ENCODE data around the gene PAXX. TPM values are rescaled to one million over a fixed set of nuclear protein-coding genes. Genes with fewer than 3 reads are reported as not detected.

PAXX gene
- total RNA-seq, 1 experiment from 2014 or later: 89.0 TPM

DNA sequence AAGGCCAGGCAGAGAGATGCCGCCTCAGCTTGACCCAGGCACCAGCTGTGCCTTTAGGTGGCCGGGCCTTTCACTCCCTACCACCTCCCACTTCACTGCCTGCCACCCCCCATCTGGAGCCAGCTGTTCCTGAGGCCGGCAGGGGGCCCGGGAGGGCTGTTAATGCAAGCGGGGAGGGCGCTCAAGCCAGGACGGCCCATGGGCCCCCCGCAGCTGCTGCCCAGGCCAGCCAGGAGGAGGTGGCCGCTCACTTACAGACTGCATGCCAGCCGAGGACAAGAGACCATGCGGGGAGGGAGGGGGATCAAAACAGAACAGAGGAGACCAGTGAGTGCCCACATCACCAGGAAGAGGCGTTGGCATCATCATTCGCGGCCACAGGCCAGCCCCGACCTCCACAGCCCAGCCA, 31.4 kb downstream of the PAXX start:
- peaks cover 28 to 44% of the 10 kb centered on the region in 2 experiments for H3K4me1 ChIP-seq (ENCODE audit: control insufficient read depth in 1 of 2, insufficient read depth in 2 of 2, low read length in 2 of 2)
- H4K20me1 ChIP-seq (ENCODE audit: insufficient read depth): no peaks in the 10 kb centered on the region
- intact Hi-C loops (cut with micrococcal nuclease): no loop called here
- ChIA-PET POLR2A (no interaction called here), RAD21 (ENCODE audit: low non-redundant PET in 1 of 2, low total read pairs in 2 of 2, uncharacterized antibody in 2 of 2, unreplicated experiment in 2 of 2) (interaction anchor here in 1 of 2 experiments (0.6 kb wide), 1 partner anchor 140 kb away, joined by 3 read pairs; no protein-coding TSS in a partner anchor), CTCF (no interaction called here)
- H3K36me3 ChIP-seq (ENCODE audit: control insufficient read depth in 1 of 2, insufficient read depth in 2 of 2, low read length in 2 of 2): peaks cover 0 to 3% of the 10 kb centered on the region in 2 experiments; a peak in 1 of 4 replicates
- H3K27ac ChIP-seq (ENCODE audit: low read depth, low read length): peak overlapping the region; percentile 47; the same call in 1 of the 2 replicates
- H3K79me2 ChIP-seq (ENCODE audit: insufficient read depth, low read length): peaks cover 31% of the 10 kb centered on the region
- no peak overlapping the region for H2AFZ ChIP-seq (ENCODE audit: low read depth, low read length, poor library complexity, severe bottlenecking)
- no peak for ATAC-seq
- no peak overlapping the region for H3K4me2 ChIP-seq (ENCODE audit: low read length)
- H3K4me3 ChIP-seq (replicated peaks in 1 of 2; ENCODE audit: low read depth in 1 of 2, low read length in 2 of 2): no peak overlapping the region
- TF ChIP-seq EZH2phosphoT487 (IDR thresholded peaks at IDR 0.05; ENCODE audit: borderline replicate concordance) (no peak), JUND (IDR thresholded peaks at IDR 0.05) (no peak), YY1 (IDR thresholded peaks at IDR 0.05; ENCODE audit: extremely low read depth, insufficient replicate concordance, low read depth, low read length) (no peak), SP1 (IDR thresholded peaks at IDR 0.05; ENCODE audit: low read depth) (no peak), SRF (IDR thresholded peaks at IDR 0.05; ENCODE audit: low read depth) (no peak), EGR1 (IDR thresholded peaks at IDR 0.05; ENCODE audit: low read depth) (no peak), EZH2 (IDR thresholded peaks at IDR 0.05) (no peak)
- TF ChIP-seq, protein P1, sequence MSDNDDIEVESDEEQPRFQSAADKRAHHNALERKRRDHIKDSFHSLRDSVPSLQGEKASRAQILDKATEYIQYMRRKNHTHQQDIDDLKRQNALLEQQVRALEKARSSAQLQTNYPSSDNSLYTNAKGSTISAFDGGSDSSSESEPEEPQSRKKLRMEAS (IDR thresholded peaks at IDR 0.05): no peak
- H3K9me2 ChIP-seq (ENCODE audit: insufficient read depth): no peaks in the 10 kb centered on the region
- H3K9ac ChIP-seq (ENCODE audit: low read length): no peak overlapping the region
- no peaks in the 10 kb centered on the region for H3K27me3 ChIP-seq (ENCODE audit: insufficient read depth, low read length)
- no TSS peak for BruUV-seq (replicated peaks)
- H3K9me3 ChIP-seq (ENCODE audit: control insufficient read depth in 1 of 2, insufficient read depth in 1 of 2, low read depth in 1 of 2, low read length in 2 of 2): no peaks in the 10 kb centered on the region
- DNase-seq (ENCODE audit: low read depth, low spot score): no peak

DNA sequence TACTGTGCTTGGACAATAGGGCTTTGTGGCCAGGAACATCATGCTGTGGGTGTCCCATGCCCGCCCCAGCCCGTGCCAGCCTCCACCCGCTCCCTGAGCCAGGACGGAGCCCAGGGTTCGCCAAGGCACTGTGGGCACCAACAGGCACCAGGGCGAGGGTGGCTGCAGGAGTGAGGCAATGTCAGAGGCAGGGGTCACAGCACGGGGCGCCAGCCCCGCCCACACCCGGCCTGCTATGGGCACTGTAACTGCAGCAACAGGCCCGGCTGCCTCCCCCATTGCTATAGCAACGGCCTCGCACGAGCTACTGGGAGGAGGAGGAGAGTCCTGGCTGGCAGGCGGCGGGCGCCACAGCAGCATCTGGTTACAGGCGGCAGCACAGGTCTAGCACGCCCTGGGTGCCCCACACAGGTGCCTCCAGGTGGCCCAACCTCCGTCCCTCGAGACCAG, 33.3 kb downstream of the PAXX start:
- ChIA-PET CTCF (interaction anchor here (1.7 kb wide), 1 partner anchor 21 kb away, joined by 5 read pairs; the partner anchor contains the start of gene NPDC1), RAD21 (ENCODE audit: low non-redundant PET in 1 of 2, low total read pairs in 2 of 2, uncharacterized antibody in 2 of 2, unreplicated experiment in 2 of 2) (no interaction called here), POLR2A (no interaction called here)
- DNase-seq (ENCODE audit: low read depth, low spot score) (no peak), ATAC-seq (no peak)
- no peaks in the 10 kb centered on the region for H4K20me1 ChIP-seq (ENCODE audit: insufficient read depth)
- peaks cover 37 to 57% of the 10 kb centered on the region in 2 experiments for H3K4me1 ChIP-seq (ENCODE audit: control insufficient read depth in 1 of 2, insufficient read depth in 2 of 2, low read length in 2 of 2)
- H2AFZ ChIP-seq (ENCODE audit: low read depth, low read length, poor library complexity, severe bottlenecking): no peak overlapping the region
- no peaks in the 10 kb centered on the region for H3K9me3 ChIP-seq (ENCODE audit: control insufficient read depth in 1 of 2, insufficient read depth in 1 of 2, low read depth in 1 of 2, low read length in 2 of 2)
- no peaks in the 10 kb centered on the region for H3K27me3 ChIP-seq (ENCODE audit: insufficient read depth, low read length)
- peaks cover 0 to 3% of the 10 kb centered on the region in 2 experiments; a peak in 1 of 4 replicates for H3K36me3 ChIP-seq (ENCODE audit: control insufficient read depth in 1 of 2, insufficient read depth in 2 of 2, low read length in 2 of 2)
- no peak overlapping the region for H3K9ac ChIP-seq (ENCODE audit: low read length)
- 0 out of 2 replicates have a peak overlapping the region, but pooled peaks have one; percentile 100 for H3K4me2 ChIP-seq (ENCODE audit: low read length)
- no peaks in the 10 kb centered on the region for H3K9me2 ChIP-seq (ENCODE audit: insufficient read depth)
- intact Hi-C loops (cut with micrococcal nuclease): loop anchor here (5.0 kb wide), 1 partner anchor 178 kb away; the partner anchor contains the start of gene PHPT1
- H3K4me3 ChIP-seq (replicated peaks in 1 of 2; ENCODE audit: low read depth in 1 of 2, low read length in 2 of 2): no peak overlapping the region
- peak overlapping the region; percentile 85; the same call in 1 of the 2 replicates for H3K27ac ChIP-seq (ENCODE audit: low read depth, low read length)
- no TSS peak for BruUV-seq (replicated peaks)
- peaks cover 31% of the 10 kb centered on the region for H3K79me2 ChIP-seq (ENCODE audit: insufficient read depth, low read length)
- TF ChIP-seq EZH2 (IDR thresholded peaks at IDR 0.05): no peak
- no peak for TF ChIP-seq ELF1 (IDR thresholded peaks at IDR 0.05; ENCODE audit: borderline replicate concordance, low read depth)
- no peak for TF ChIP-seq SRF (IDR thresholded peaks at IDR 0.05; ENCODE audit: low read depth)
- TF ChIP-seq ZNF274 (IDR thresholded peaks at IDR 0.05; ENCODE audit: low read depth, low read length): no peak
- TF ChIP-seq FOSL1 (IDR thresholded peaks at IDR 0.05; ENCODE audit: low read depth): no peak
- TF ChIP-seq JUND (IDR thresholded peaks at IDR 0.05): no peak
- TF ChIP-seq POLR2AphosphoS5 (IDR thresholded peaks at IDR 0.05; ENCODE audit: low read depth, low read length): no peak
- TF ChIP-seq SIN3A (IDR thresholded peaks at IDR 0.05; ENCODE audit: low read depth): no peak
- TF ChIP-seq, protein P2, sequence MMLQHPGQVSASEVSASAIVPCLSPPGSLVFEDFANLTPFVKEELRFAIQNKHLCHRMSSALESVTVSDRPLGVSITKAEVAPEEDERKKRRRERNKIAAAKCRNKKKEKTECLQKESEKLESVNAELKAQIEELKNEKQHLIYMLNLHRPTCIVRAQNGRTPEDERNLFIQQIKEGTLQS (IDR thresholded peaks at IDR 0.05): no peak
- no peak for TF ChIP-seq RAD21 (IDR thresholded peaks at IDR 0.05; ENCODE audit: low read depth)
- no peak for TF ChIP-seq ZFX (IDR thresholded peaks at IDR 0.05)
- no peak for TF ChIP-seq EZH2phosphoT487 (IDR thresholded peaks at IDR 0.05; ENCODE audit: borderline replicate concordance)
- no peak for TF ChIP-seq TCF7L2 (IDR thresholded peaks at IDR 0.05; ENCODE audit: borderline replicate concordance, extremely low read depth, insufficient read depth, insufficient read length)
- TF ChIP-seq POLR2A (IDR thresholded peaks at IDR 0.05; ENCODE audit: borderline replicate concordance, extremely low read depth, insufficient read depth, insufficient read length): no peak
- no peak for TF ChIP-seq CBX3 (IDR thresholded peaks at IDR 0.05; ENCODE audit: low read depth)
- TF ChIP-seq, protein P3, sequence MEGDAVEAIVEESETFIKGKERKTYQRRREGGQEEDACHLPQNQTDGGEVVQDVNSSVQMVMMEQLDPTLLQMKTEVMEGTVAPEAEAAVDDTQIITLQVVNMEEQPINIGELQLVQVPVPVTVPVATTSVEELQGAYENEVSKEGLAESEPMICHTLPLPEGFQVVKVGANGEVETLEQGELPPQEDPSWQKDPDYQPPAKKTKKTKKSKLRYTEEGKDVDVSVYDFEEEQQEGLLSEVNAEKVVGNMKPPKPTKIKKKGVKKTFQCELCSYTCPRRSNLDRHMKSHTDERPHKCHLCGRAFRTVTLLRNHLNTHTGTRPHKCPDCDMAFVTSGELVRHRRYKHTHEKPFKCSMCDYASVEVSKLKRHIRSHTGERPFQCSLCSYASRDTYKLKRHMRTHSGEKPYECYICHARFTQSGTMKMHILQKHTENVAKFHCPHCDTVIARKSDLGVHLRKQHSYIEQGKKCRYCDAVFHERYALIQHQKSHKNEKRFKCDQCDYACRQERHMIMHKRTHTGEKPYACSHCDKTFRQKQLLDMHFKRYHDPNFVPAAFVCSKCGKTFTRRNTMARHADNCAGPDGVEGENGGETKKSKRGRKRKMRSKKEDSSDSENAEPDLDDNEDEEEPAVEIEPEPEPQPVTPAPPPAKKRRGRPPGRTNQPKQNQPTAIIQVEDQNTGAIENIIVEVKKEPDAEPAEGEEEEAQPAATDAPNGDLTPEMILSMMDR (IDR thresholded peaks at IDR 0.05 in 2 of 3, conservative IDR thresholded peaks at IDR 0.05 in 1 of 3; ENCODE audit: borderline replicate concordance in 1 of 3, insufficient read depth in 1 of 3, low read depth in 2 of 3, low read length in 2 of 3): no peak
- TF ChIP-seq YY1 (IDR thresholded peaks at IDR 0.05; ENCODE audit: extremely low read depth, insufficient replicate concordance, low read depth, low read length): no peak
- TF ChIP-seq SP1 (IDR thresholded peaks at IDR 0.05; ENCODE audit: low read depth): no peak

Data from HCT116 (cell line).